ENCODE results near the gene MKRN2. TPM values are rescaled to one million over a fixed set of nuclear protein-coding genes. Genes with fewer than 3 reads are reported as not detected.
"Not testable (repeated sequence)": the region's sequence is repeated elsewhere in the genome, so short reads cannot be mapped to it uniquely, and the experiment has no call there.

The MKRN2 gene
- total RNA-seq, 4 donors from 2014 or later: 18.5 to 35.6 (median 29.3) TPM

GRCh38 chr3:12620729-12621128 is 63.8 kb downstream of the MKRN2 start:
- no peak for TF ChIP-seq CTCF (IDR thresholded peaks at IDR 0.05)
- TF ChIP-seq POLR2A (IDR thresholded peaks at IDR 0.05): no peak
- no peak overlapping the region for H3K4me3 ChIP-seq (ENCODE audit: low read depth, poor library complexity, severe bottlenecking)
- intact Hi-C loops (cut with DNase I; ENCODE audit: low total_unique reads): no loop called here
- no peak for DNase-seq (ENCODE audit: low spot score in 2 of 2)

- 74 to 76% methylated on average over 4 of the region's 4 CpGs for WGBS, 2 donors
Observed at GRCh38 chr3:12622335-12622734, 65.4 kb downstream of the MKRN2 start.

GRCh38 chr3:12624056-12624455 is 67.2 kb downstream of the MKRN2 start:
- intact Hi-C loops (cut with DNase I; ENCODE audit: low total_unique reads): no loop called here
- 93 to 97% methylated on average over 5 of the region's 5 CpGs for WGBS, 2 donors
- no peak for DNase-seq (ENCODE audit: low spot score in 2 of 2)
- H3K4me3 ChIP-seq (ENCODE audit: low read depth, poor library complexity, severe bottlenecking): no peak overlapping the region
- TF ChIP-seq POLR2A (IDR thresholded peaks at IDR 0.05) (no peak), CTCF (IDR thresholded peaks at IDR 0.05) (no peak)

More at GRCh38 chr3:12622335-12622734, 65.4 kb downstream of the MKRN2 start:
- no peak for TF ChIP-seq POLR2A (IDR thresholded peaks at IDR 0.05)
- no peak for TF ChIP-seq CTCF (IDR thresholded peaks at IDR 0.05)
- H3K4me3 ChIP-seq (ENCODE audit: low read depth, poor library complexity, severe bottlenecking): no peak overlapping the region
- intact Hi-C loops (cut with DNase I; ENCODE audit: low total_unique reads): no loop called here
- no peak for DNase-seq (ENCODE audit: low spot score in 2 of 2)

- H3K4me3 ChIP-seq (ENCODE audit: low read depth, poor library complexity, severe bottlenecking); intact Hi-C loops (cut with DNase I; ENCODE audit: low total_unique reads); DNase-seq (ENCODE audit: low spot score in 2 of 2): not testable (repeated sequence)
- WGBS, 2 donors: 95 to 98% methylated on average over 3 of the region's 3 CpGs
Observed at GRCh38 chr3:12624964-12625363, 68.1 kb downstream of the MKRN2 start.

GRCh38 chr3:12627370-12627769 is 70.5 kb downstream of the MKRN2 start:
- WGBS, 2 donors: 54 to 56% methylated on average over 4 of the region's 4 CpGs
- TF ChIP-seq CTCF (IDR thresholded peaks at IDR 0.05) (no peak), POLR2A (IDR thresholded peaks at IDR 0.05) (no peak)
- intact Hi-C loops (cut with DNase I; ENCODE audit: low total_unique reads): no loop called here
- DNase-seq (ENCODE audit: low spot score in 2 of 2): no peak
- H3K4me3 ChIP-seq (ENCODE audit: low read depth, poor library complexity, severe bottlenecking): no peak overlapping the region

- WGBS, 2 donors: 81 to 87% methylated on average over 1 of the region's 1 CpG
- no peak for DNase-seq (ENCODE audit: low spot score in 2 of 2)
- intact Hi-C loops (cut with DNase I; ENCODE audit: low total_unique reads): no loop called here
- no peak for TF ChIP-seq POLR2A (IDR thresholded peaks at IDR 0.05)
- no peak for TF ChIP-seq CTCF (IDR thresholded peaks at IDR 0.05)
- H3K4me3 ChIP-seq (ENCODE audit: low read depth, poor library complexity, severe bottlenecking): no peak overlapping the region
Observed at GRCh38 chr3:12628813-12629212, 71.9 kb downstream of the MKRN2 start.

Measured in lower leg skin (tissue), 4 donors.